Thymus (tissue), 14 donors: ENCODE results near the gene KIF17. TPM values are rescaled to one million over a fixed set of nuclear protein-coding genes. Genes with fewer than 3 reads are reported as not detected.
A peak's percentile ranks its signal among the peaks of the same experiment; 100 is the strongest.

Experiments used
- DNase-seq, 9 donors: peaks; one replicate each; pipeline ENCODE4 v3.0.0-alpha.2; 2013; ENCODE audit warnings: low spot score in 9 of 9, low read depth in 6 of 9, missing footprints in 1 of 9
- H3K27ac ChIP-seq, 2 donors: one replicate each; pipeline ENCODE4 v1.5.1; 2013; ENCODE audit warnings: control low read depth in 1 of 2, low read depth in 1 of 2, low read length in 1 of 2, mild to moderate bottlenecking in 1 of 2, moderate library complexity in 1 of 2
- H3K27me3 ChIP-seq, 2 donors: one replicate each; pipeline ENCODE4 v1.5.1; 2013; ENCODE audit warnings: low read length in 1 of 2; ENCODE audit not compliant: control insufficient read depth in 2 of 2, insufficient read depth in 1 of 2
- H3K36me3 ChIP-seq, 2 donors: one replicate each; pipeline ENCODE4 v1.5.1; 2013; ENCODE audit warnings: low read length in 1 of 2, mild to moderate bottlenecking in 1 of 2, moderate library complexity in 1 of 2; ENCODE audit not compliant: control insufficient read depth in 2 of 2, insufficient read depth in 2 of 2
- H3K4me1 ChIP-seq, 2 donors: one replicate each; pipeline ENCODE4 v1.5.1; 2013; ENCODE audit warnings: low read length in 2 of 2; ENCODE audit not compliant: control insufficient read depth in 2 of 2, insufficient read depth in 2 of 2
- H3K4me3 ChIP-seq, 2 donors: one replicate each; pipeline ENCODE4 v1.5.1; 2013; ENCODE audit warnings: low read length in 2 of 2, control low read depth in 1 of 2, mild to moderate bottlenecking in 1 of 2
- H3K9me3 ChIP-seq, 2 donors: one replicate each; pipeline ENCODE4 v1.5.1; 2013; ENCODE audit warnings: low read length in 1 of 2, mild to moderate bottlenecking in 1 of 2; ENCODE audit not compliant: control insufficient read depth in 2 of 2, insufficient read depth in 1 of 2
- WGBS: extraction: QIAGEN DNeasy Blood & Tissue Kit; methylation state at CpG from one replicate; pipeline ENCODE4 v1.1.7; 2013; 5-methylcytosine and 5-hydroxymethylcytosine counted together
- long read RNA-seq, 10 donors: transcript quantifications; one replicate each; lab custom pipeline, GENCODE V29; 2026
- polyA plus RNA-seq: library from polyadenylated mRNA; stranded (reverse); fragments of 200-250 nt; gene quantifications from one replicate; pipeline ENCODE4 v1.2.3, GENCODE V29; 2013
- total RNA-seq: library from RNA; stranded (reverse); fragments of 120-200 nt; gene quantifications from one replicate; pipeline ENCODE4 v1.2.4, GENCODE V29; 2013
- donor health status: healthy.

Gene KIF17
- total RNA-seq (0.85 TPM), polyA plus RNA-seq (1.0 TPM)
- long read RNA-seq, donor 1, result 0 reads
- long read RNA-seq, donor 2, result 0 reads
- long read RNA-seq, donor 3, partial matches to known transcripts, result 0 of 2 reads
- long read RNA-seq, donor 3, other reads (novel, unspliced or antisense), result 0 of 2 reads
- long read RNA-seq, donor 4, result 0 reads
- long read RNA-seq, donor 5, partial matches to known transcripts, result 26 of 26 reads
- long read RNA-seq, donor 5, other reads (novel, unspliced or antisense), result 0 of 26 reads
- long read RNA-seq, donor 6, result 0 reads
- long read RNA-seq, donor 7, result 0 reads
- long read RNA-seq, donor 8, partial matches to known transcripts, result 0 of 1 reads
- long read RNA-seq, donor 8, other reads (novel, unspliced or antisense), result 0 of 1 reads
- long read RNA-seq, donor 9, result 0 reads
- long read RNA-seq, donor 10, result 0 reads

- Histone ChIP-seq H3K4me1 (peaks cover 4% of the 10 kb centered on the region in 2 donors), H3K27me3 (peaks cover 15 to 57% of the 10 kb centered on the region in 2 donors), H3K9me3 (no peaks in the 10 kb centered on the region), H3K27ac (no peak within 1 kb of the TSS), H3K4me3 (peak within 1 kb of the TSS in 1 of 2 donors; percentile 48), H3K36me3 (no peaks in the 10 kb centered on the region)
- WGBS, result 4% methylated on average over 112 of the region's 112 CpGs
- peak in 6 of 9 donors; percentile 33 to 65 (median 52) for DNase-seq
Measured at GRCh38 chr1:20717452-20718342, at the start of gene KIF17. TSS of gene KIF17 (minus strand) at chr1:20718007. CDS start at chr1:20717706, 301 bp downstream.

GRCh38 chr1:20767271-20767670, 49.5 kb upstream of the KIF17 start:
- DNase-seq, result no peak
- H3K27ac ChIP-seq, result no peak overlapping the region

GRCh38 chr1:20763417-20763816, 45.6 kb upstream of the KIF17 start:
- H3K36me3 ChIP-seq, result peaks cover 82 to 91% of the 10 kb centered on the region in 2 donors
- H3K27ac ChIP-seq, result no peak overlapping the region
- no peak for DNase-seq
- H3K4me3 ChIP-seq, result no peak overlapping the region
- no peaks in the 10 kb centered on the region for H3K27me3 ChIP-seq
- WGBS, result 98% methylated on average over 3 of the region's 3 CpGs
- H3K9me3 ChIP-seq, result no peaks in the 10 kb centered on the region
- no peaks in the 10 kb centered on the region for H3K4me1 ChIP-seq

More at GRCh38 chr1:20767271-20767670, 49.5 kb upstream of the KIF17 start:
- H3K4me3 ChIP-seq, result no peak overlapping the region
- H3K27me3 ChIP-seq, result no peaks in the 10 kb centered on the region
- H3K9me3 ChIP-seq, result no peaks in the 10 kb centered on the region
- H3K36me3 ChIP-seq, result peaks cover 65 to 93% of the 10 kb centered on the region in 2 donors
- no peaks in the 10 kb centered on the region for H3K4me1 ChIP-seq

GRCh38 chr1:20760322-20760721, 42.5 kb upstream of the KIF17 start:
- H3K27ac ChIP-seq, result no peak overlapping the region
- WGBS, result 92% methylated on average over 6 of the region's 6 CpGs
- no peak for DNase-seq
- peaks cover 75 to 89% of the 10 kb centered on the region in 2 donors for H3K36me3 ChIP-seq
- H3K4me3 ChIP-seq, result no peak overlapping the region
- no peaks in the 10 kb centered on the region for H3K4me1 ChIP-seq
- no peaks in the 10 kb centered on the region for H3K9me3 ChIP-seq
- no peaks in the 10 kb centered on the region for H3K27me3 ChIP-seq

GRCh38 chr1:20753589-20753988, 35.8 kb upstream of the KIF17 start:
- 97% methylated on average over 3 of the region's 3 CpGs for WGBS

GRCh38 chr1:20751462-20751990, 33.7 kb upstream of the KIF17 start:
- DNase-seq, result no peak
- H3K4me1 ChIP-seq, result no peaks in the 10 kb centered on the region
- WGBS, result 95% methylated on average over 3 of the region's 3 CpGs
- H3K27ac ChIP-seq, result no peak overlapping the region
- no peak overlapping the region for H3K4me3 ChIP-seq
- H3K9me3 ChIP-seq, result no peaks in the 10 kb centered on the region
- H3K27me3 ChIP-seq, result no peaks in the 10 kb centered on the region
- peaks cover 49 to 66% of the 10 kb centered on the region in 2 donors for H3K36me3 ChIP-seq

More at GRCh38 chr1:20753589-20753988, 35.8 kb upstream of the KIF17 start:
- H3K9me3 ChIP-seq, result no peaks in the 10 kb centered on the region
- no peak overlapping the region for H3K27ac ChIP-seq
- peaks cover 49 to 70% of the 10 kb centered on the region in 2 donors for H3K36me3 ChIP-seq
- no peak overlapping the region for H3K4me3 ChIP-seq
- DNase-seq, result no peak
- H3K27me3 ChIP-seq, result no peaks in the 10 kb centered on the region
- H3K4me1 ChIP-seq, result no peaks in the 10 kb centered on the region

GRCh38 chr1:20742671-20743070, 24.9 kb upstream of the KIF17 start:
- Histone ChIP-seq H3K9me3 (no peaks in the 10 kb centered on the region), H3K4me1 (no peaks in the 10 kb centered on the region), H3K36me3 (peaks cover 46 to 85% of the 10 kb centered on the region in 2 donors), H3K27ac (no peak overlapping the region), H3K4me3 (no peak overlapping the region), H3K27me3 (no peaks in the 10 kb centered on the region)
- DNase-seq, result no peak

- Histone ChIP-seq H3K4me1 (no peaks in the 10 kb centered on the region), H3K9me3 (no peaks in the 10 kb centered on the region), H3K27me3 (no peaks in the 10 kb centered on the region), H3K4me3 (no peak overlapping the region), H3K36me3 (peaks cover 42 to 70% of the 10 kb centered on the region in 2 donors), H3K27ac (no peak overlapping the region)
- DNase-seq, result no peak
- WGBS, result over 99% methylated on average over 2 of the region's 2 CpGs
Measured at GRCh38 chr1:20740781-20741180, 23.0 kb upstream of the KIF17 start.

- Histone ChIP-seq H3K27ac (no peak overlapping the region), H3K4me3 (no peak overlapping the region), H3K36me3 (peaks cover 32 to 55% of the 10 kb centered on the region in 2 donors), H3K4me1 (no peaks in the 10 kb centered on the region), H3K27me3 (no peaks in the 10 kb centered on the region), H3K9me3 (no peaks in the 10 kb centered on the region)
- WGBS, result 96% methylated on average over 2 of the region's 2 CpGs
- DNase-seq, result no peak
Measured at GRCh38 chr1:20739225-20739624, 21.4 kb upstream of the KIF17 start.
